HG02763 (cell line): ENCODE results near the gene WDR33.

Experiments
- ATAC-seq: cut with Tn5 transposase; IDR thresholded peaks from one replicate; pipeline ENCODE4 v1.9.1; 2021; ENCODE audit warnings: mild to moderate bottlenecking, moderate library complexity; ENCODE audit not compliant: unreplicated experiment

WDR33 gene

DNA sequence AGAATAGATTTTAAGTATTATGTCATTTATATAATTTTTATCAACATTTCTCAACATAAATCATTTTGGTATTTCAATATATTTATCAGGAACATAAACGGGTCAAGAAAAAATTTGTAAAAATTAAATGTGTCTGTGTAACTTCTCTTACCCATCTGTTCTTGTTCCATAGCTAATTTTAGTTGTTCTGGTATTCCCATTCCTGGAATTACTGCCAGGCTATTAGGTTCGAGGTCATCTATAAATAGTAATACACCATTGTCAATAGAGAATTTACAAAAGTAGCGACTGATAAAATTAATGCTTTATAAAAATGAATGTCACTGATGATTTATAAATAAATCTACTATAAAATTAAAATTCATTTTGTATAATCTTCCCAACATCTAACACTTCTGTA lies 88.2 kb downstream of the WDR33 start:
- no peak for ATAC-seq

- ATAC-seq, result no peak
Observed at GRCh38 chr2:127721978-127722355, 89.0 kb downstream of the WDR33 start.

DNA sequence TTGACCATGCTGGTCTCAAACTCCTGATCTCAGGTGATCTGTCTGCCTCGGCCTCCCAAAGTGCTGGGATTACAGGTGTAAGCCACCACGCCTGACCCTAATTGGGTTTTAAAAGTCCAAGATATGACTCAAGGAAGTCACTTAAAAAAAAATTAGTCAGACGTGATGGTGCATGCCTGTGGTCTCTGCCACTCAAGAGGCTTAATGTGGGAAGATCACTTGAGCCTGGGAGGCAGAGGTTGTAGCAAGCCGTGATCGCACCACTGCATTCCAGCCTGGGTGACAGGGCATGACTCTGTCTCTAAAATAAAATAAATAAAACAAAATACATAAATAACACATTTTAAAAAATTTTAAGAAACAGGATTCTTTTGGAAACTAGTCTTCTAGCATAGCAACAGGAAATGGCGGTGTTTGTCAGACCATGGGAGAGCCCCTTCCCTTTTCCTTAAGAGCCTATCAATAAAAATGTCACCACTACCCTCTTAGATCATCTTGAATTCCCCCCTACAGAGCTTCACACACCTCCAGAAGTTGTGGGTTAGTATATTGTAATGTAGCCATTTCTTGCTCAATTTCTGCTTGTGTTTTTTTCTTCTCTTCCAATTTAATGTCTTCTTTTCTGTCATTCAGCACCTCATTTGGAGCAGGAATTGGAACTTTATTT lies 89.5 kb downstream of the WDR33 start:
- ATAC-seq, result no peak

DNA sequence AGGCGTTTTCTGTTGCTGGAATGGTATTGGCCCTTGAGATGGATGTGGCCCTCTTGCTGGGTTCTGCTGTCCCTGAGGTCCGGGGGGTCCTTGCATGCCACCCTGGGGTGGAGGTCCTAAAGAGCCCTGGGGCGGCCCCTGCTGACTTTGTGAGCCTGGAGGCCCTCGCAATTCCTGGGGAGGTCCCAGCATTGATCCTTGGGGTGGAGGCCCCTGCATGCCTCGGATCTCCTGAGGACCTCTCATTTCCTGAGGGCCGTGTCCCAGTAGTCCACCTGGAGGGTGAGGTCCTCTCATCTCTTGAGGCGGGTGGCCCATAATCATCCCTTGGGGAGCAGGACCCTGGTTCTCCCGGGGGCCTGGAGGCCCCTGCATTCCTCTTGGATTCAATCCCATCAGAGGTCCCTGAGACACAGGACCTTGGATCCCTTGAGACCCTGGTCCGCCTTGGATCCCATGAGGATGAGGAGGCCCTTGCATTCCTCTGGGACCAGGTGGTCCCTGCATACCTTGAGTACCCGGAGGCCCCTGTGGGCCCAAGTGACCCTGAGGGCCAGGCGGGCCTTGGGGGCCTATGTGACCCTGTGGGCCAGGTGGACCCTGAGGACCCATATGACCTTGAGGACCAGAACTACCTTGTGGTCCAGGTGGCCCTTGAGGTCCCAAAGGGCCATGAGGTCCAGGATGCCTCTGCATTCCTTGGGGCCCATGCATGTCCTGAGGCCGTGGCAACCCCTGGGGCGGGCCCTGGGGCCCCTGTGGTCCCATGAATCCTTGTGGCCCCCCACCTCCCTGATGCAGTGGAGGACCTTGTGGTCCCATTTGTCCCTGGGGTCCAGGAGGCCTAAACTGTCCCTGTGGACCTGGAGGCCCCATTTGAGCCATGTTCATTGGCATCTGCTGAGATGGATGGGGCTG lies 91.4 kb downstream of the WDR33 start:
- ATAC-seq, result no peak

DNA sequence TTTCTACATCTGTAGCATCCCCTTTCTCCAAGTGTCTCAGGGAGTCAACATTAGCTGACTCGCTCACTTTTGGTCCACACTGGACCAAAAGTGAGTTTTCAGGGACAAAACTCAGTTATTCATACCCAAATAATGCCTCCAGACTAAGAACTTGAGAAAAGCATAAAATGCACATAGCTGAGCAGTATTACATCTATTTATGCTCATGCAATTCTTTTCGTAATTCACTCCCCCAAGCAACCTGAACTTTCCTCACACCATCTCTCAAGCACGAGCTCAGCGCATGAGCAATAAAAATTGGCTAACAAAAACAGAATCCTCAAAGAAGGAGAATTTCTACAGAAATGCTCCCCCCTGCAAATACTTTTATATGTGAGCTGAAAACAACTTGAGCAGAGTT lies 92.7 kb downstream of the WDR33 start:
- ATAC-seq, result no peak

DNA sequence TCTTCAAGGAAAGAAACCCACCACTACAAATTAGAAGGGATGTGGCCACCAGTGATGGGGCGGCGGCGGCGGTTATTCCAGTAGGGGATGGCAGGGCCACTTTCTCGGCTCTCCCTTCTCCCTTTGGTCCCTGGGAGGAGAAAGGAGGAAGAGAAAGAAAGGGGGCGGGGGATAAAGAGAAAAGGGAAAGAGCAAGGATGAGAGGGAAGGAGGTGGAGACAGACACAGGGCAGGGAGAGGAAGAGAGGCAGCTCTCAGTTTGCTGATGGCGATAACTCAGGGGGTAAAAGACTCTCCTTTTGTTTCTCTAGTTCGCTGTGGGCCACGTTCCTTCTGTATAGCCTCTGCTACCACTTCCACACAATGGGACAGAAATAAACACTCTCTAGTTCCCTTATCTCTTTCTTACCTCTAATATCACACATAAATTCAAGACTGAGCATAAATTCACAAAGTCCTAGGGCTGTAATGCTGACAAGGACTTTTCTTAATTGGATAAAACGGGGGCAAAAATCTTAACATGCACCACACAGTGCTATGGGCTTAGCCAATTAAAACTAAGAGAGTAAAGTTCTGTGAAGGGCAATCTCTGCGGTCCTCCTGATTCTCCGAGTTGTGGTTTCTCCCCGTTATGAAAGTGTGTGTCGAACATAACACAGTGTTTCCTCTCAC lies 95.1 kb downstream of the WDR33 start:
- ATAC-seq, result no peak

DNA sequence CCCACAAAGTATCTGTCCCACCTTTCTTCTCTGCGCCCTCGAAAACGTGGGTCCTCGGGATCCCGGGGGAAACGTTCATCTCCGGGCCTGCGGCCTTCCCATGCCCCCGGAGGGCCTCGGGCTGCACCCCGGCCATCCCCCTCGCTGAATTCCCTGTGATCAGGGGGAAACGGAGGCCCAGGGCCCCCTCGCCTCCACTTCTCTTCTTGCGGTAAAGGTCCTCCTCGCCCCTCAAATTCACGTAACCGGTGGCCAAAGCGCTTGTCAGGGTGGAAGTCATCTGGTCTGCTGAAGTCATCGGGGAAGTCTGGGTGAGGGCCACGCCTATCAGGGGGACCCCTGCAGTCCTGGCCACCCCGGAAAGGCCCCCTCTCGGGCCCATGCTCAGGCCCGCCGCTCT lies 97.4 kb downstream of the WDR33 start:
- no peak for ATAC-seq

DNA sequence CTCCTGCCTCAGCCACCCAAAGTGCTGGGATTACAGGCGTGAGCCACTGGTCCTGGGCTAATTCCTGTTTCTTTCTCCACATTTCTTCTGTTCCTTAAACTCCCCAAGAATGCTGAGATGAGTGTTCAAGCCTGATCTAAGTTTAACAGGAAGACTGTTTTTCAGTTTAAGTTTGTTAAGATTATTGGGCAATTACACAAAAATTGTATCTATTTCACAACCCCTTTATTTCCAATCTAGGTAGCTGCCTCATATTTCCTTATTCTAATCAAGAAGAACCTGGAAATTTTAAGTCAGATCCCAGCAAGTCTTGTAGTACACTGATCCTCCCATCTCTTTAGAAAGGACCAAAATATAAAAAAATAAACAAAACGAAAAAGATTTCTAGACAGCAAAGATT lies 98.0 kb downstream of the WDR33 start:
- no peak for ATAC-seq

GRCh38 chr2:127709336-127709735 lies 101.6 kb downstream of the WDR33 start:
- no peak for ATAC-seq

GRCh38 chr2:127707890-127708648 lies 102.9 kb downstream of the WDR33 start:
- ATAC-seq, result no peak

DNA sequence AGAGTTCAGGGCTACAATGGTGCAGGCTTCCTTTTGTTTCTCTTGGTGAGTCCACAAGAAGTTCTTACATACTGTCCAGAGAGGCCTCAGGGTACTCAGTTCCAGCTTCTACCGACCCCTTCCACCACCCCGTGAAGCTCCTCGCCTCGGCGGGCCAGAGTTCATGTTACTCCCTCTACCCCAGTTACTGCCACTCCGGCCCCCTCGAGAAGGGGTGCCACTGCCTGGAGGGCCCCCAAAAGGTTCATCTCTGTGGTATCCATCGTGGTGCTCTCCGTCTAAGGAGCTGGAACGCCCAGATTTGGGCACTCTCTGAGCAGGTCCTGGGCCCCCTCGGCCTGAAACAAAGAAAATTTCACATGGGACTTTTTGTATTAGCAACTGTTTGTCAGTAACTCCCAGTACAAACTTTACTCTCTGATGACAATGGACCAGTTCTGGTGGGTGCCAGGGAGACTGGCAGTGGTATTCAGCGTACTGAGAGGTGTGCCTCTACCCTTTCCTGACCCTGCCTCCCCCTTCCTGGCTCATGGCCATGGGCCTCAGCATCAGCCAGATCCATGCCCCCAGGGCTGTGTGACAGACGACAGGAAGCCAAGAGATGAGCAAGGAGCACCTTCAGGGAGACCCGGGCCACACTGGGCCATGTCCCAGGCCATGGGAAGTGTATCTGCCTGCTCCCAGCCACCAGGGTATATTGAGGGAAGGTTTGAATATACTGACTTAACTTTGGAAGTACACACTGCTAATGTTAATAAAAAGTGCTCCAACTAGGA lies 104.6 kb downstream of the WDR33 start:
- no peak for ATAC-seq

DNA sequence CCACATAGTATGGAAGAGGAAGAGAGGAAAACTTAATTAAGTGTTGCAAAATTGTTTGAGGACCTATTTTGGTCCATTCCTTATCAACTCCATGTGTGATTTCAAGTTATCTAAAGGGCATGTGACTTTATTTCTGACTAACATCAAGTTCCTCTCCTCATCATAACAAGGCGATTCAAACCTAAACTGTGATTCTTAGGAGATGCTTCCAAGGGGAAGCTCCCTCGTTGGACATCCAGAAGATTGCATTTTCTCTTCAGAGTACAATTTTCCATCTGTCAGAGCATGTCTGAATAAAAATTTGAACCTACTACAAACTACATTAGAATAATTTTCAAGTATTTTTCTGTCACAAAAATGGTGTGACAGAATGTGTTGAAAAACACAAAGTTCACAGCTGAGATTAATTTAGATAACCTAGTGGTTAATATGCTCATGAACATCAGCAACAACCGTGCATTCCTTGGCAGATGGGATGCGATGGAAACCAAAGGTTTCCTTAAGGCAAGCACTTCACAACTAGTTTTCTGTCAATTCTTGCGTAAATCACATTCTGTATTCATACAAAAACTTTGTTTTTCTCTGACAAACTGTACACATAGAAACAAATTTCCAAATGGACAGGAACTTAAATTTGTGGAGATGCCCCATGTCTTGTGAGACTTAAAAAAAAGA lies 105.4 kb downstream of the WDR33 start:
- ATAC-seq, result no peak

DNA sequence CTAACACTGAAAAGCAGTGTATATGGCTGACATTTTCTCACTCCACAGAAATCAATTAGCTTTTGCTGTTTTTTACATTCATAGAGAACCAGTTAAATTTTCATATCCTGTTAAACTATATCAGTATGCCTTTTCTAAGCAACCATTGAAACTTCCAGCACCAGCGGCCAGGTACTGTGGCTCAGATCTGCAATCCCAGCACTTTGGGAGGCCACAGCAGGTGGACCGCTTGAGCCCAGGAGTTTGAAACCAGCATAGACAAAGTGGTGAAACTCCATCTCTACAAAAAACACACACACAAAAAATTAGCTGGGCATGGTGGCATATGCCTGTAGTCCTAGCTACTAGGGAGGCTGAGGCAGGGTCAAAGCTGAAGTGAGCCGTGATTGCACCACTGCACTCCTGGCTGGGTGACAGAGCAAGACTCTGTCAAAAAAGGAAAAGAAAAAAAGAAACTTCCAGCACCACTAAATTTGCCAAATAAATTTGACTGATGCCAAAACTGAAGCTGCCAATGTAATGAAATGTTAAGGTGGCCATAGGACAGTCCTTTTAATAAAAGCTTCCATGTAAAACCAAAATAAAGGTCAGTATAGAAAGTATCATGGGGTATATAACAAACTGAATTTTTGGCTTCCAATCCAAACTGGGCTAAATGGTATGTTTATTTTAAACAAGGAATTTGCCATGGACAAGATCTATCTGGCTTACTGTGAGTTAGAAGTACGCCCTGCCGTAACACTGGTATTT lies 106.2 kb downstream of the WDR33 start:
- no peak for ATAC-seq

DNA sequence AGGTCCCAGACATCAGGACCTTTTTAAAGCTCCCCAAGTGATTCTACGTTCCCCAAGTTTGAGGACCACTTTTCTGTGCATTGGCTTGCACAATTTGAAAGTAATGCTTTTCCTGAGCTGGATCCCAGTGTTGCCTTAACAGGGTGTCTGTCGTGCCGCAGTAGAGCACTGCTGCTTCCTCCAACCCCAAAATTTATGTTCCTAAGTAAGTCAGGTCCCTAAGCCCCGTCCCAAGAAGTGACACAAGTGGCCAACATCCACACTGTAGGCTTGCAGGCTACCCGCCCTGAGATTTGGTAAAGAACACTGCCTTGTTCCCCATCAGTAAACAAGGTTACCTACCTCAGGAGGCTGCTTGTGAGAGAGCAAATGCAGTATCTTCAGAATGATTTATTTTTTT lies 107.7 kb downstream of the WDR33 start:
- no peak for ATAC-seq

DNA sequence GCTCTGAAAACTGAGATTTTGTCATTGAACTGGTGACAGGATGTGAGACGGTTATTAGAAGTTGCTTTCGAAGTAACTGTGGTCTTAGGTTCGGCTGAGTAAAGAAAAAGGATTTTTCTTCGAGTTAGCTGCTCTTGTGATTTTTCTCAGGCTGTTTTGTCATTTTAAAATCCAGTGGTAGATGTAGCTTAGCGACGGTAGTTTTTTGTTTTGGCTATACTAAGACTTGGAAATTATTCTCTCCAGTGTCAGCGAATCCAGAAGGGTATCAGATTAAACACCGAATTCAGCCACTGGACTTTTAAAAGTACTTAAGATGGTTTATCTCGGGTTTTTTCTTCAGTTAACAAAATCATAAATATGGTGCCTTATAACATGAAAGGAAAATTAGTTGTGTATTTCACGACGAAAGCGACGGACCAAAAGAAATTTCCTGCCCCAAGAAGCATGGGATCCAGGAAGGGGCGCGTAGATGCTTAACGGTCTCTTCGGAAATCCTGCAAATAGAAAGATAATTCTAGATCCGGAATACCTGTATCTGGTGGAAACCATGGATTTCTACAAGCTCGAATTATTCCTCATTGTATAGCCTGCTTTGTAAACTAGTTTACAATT lies 108.5 kb downstream of the WDR33 start:
- ATAC-seq, result no peak

GRCh38 chr2:127701651-127702394 lies 109.1 kb downstream of the WDR33 start:
- ATAC-seq, result peak; percentile 40

- ATAC-seq, result peak; percentile 63
Observed at GRCh38 chr2:127701193-127701650, 109.7 kb downstream of the WDR33 start, which contains the start of gene SFT2D3. SFT2D3 (plus strand) TSS chr2:127701497; CDS start chr2:127701529, 32 bp downstream.
